ENCODE data around the gene SNAI1. TPM values are rescaled to one million over a fixed set of nuclear protein-coding genes. Genes with fewer than 3 reads are reported as not detected.
"Not testable (repeated sequence)": the region's sequence is repeated elsewhere in the genome, so short reads cannot be mapped to it uniquely, and the experiment has no call there.

Gene SNAI1
- total and polyA plus RNA-seq, 2 donors (not counting 1 experiment from before 2014, with no cell fraction given), result 0.66 to 1.4 TPM

GRCh38 chr20:49999329-49999728 lies 16.5 kb downstream of the SNAI1 start:
- TF ChIP-seq EZH2 (IDR thresholded peaks at IDR 0.05; ENCODE audit: low read length, missing control alignments) (no peak), CTCF (conservative IDR thresholded peaks at IDR 0.05 in 1 of 2, IDR thresholded peaks at IDR 0.05 in 1 of 2; ENCODE audit: low read depth in 1 of 2, low read length in 2 of 2) (no peak)
- DNase-seq (ENCODE audit: low read depth in 2 of 2), result no peak
- H3K36me3 ChIP-seq (ENCODE audit: control insufficient read depth, insufficient read depth, low read length), result no peaks in the 10 kb centered on the region
- H3K4me3 ChIP-seq (replicated peaks in 1 of 4; ENCODE audit: control extremely low read depth in 1 of 4, insufficient read depth in 1 of 4, low read depth in 3 of 4, low read length in 4 of 4), result no peak overlapping the region
- H3K4me1 ChIP-seq (ENCODE audit: control insufficient read depth, extremely low read depth, insufficient read depth, low read length), result no peaks in the 10 kb centered on the region
- no peak overlapping the region for H3K27ac ChIP-seq (ENCODE audit: insufficient read depth, low read length)
- no peaks in the 10 kb centered on the region for H3K27me3 ChIP-seq (ENCODE audit: control insufficient read depth, insufficient read depth, low read length)
- H3K9me3 ChIP-seq (ENCODE audit: control insufficient read depth, insufficient read depth, low read depth, low read length), result no peaks in the 10 kb centered on the region
- H2AFZ ChIP-seq (ENCODE audit: low read length), result no peak overlapping the region
- H3K9ac ChIP-seq (ENCODE audit: insufficient read depth, low read length), result no peak overlapping the region
- no peak overlapping the region for H3K4me2 ChIP-seq (ENCODE audit: extremely low read depth, insufficient read depth, low read length)
- H3K79me2 ChIP-seq (ENCODE audit: control insufficient read depth, insufficient read depth, low read length), result no peaks in the 10 kb centered on the region
- H4K20me1 ChIP-seq (ENCODE audit: control insufficient read depth, extremely low read depth, insufficient read depth, low read length), result no peaks in the 10 kb centered on the region

GRCh38 chr20:50000548-50001222 lies 17.9 kb downstream of the SNAI1 start:
- not testable (repeated sequence) for H3K4me3 ChIP-seq (replicated peaks in 1 of 4; ENCODE audit: control extremely low read depth in 1 of 4, insufficient read depth in 1 of 4, low read depth in 3 of 4, low read length in 4 of 4); H2AFZ ChIP-seq (ENCODE audit: low read length); H3K27ac ChIP-seq (ENCODE audit: insufficient read depth, low read length); H3K9me3 ChIP-seq (ENCODE audit: control insufficient read depth, insufficient read depth, low read depth, low read length); H4K20me1 ChIP-seq (ENCODE audit: control insufficient read depth, extremely low read depth, insufficient read depth, low read length); DNase-seq (ENCODE audit: low read depth in 2 of 2); H3K79me2 ChIP-seq (ENCODE audit: control insufficient read depth, insufficient read depth, low read length); H3K9ac ChIP-seq (ENCODE audit: insufficient read depth, low read length); H3K27me3 ChIP-seq (ENCODE audit: control insufficient read depth, insufficient read depth, low read length); H3K4me1 ChIP-seq (ENCODE audit: control insufficient read depth, extremely low read depth, insufficient read depth, low read length); H3K36me3 ChIP-seq (ENCODE audit: control insufficient read depth, insufficient read depth, low read length); H3K4me2 ChIP-seq (ENCODE audit: extremely low read depth, insufficient read depth, low read length)

- no peak overlapping the region for H3K27ac ChIP-seq (ENCODE audit: insufficient read depth, low read length)
- H3K27me3 ChIP-seq (ENCODE audit: control insufficient read depth, insufficient read depth, low read length), result no peaks in the 10 kb centered on the region
- TF ChIP-seq EZH2 (IDR thresholded peaks at IDR 0.05; ENCODE audit: low read length, missing control alignments) (no peak), CTCF (conservative IDR thresholded peaks at IDR 0.05 in 1 of 2, IDR thresholded peaks at IDR 0.05 in 1 of 2; ENCODE audit: low read depth in 1 of 2, low read length in 2 of 2) (no peak)
- H3K79me2 ChIP-seq (ENCODE audit: control insufficient read depth, insufficient read depth, low read length), result no peaks in the 10 kb centered on the region
- no peaks in the 10 kb centered on the region for H3K36me3 ChIP-seq (ENCODE audit: control insufficient read depth, insufficient read depth, low read length)
- H4K20me1 ChIP-seq (ENCODE audit: control insufficient read depth, extremely low read depth, insufficient read depth, low read length), result no peaks in the 10 kb centered on the region
- H3K4me2 ChIP-seq (ENCODE audit: extremely low read depth, insufficient read depth, low read length), result no peak overlapping the region
- peak in 1 of 2 donors; percentile 39 for DNase-seq (ENCODE audit: low read depth in 2 of 2)
- H3K4me3 ChIP-seq (replicated peaks in 1 of 4; ENCODE audit: control extremely low read depth in 1 of 4, insufficient read depth in 1 of 4, low read depth in 3 of 4, low read length in 4 of 4), result no peak overlapping the region
- H2AFZ ChIP-seq (ENCODE audit: low read length), result no peak overlapping the region
- no peaks in the 10 kb centered on the region for H3K9me3 ChIP-seq (ENCODE audit: control insufficient read depth, insufficient read depth, low read depth, low read length)
- H3K9ac ChIP-seq (ENCODE audit: insufficient read depth, low read length), result no peak overlapping the region
- no peaks in the 10 kb centered on the region for H3K4me1 ChIP-seq (ENCODE audit: control insufficient read depth, extremely low read depth, insufficient read depth, low read length)
These were observed 19.1 kb downstream of the SNAI1 start for GRCh38 chr20:50001784-50002311.
